Inflammatory macrophage treated with lipopolysaccharide for 4 hours (primary cell): ENCODE results near the gene PCSK4.

Experiments used
- DNase-seq: peaks from one replicate; pipeline ENCODE4 v3.0.0-alpha.2; 2020

PCSK4 gene

DNA sequence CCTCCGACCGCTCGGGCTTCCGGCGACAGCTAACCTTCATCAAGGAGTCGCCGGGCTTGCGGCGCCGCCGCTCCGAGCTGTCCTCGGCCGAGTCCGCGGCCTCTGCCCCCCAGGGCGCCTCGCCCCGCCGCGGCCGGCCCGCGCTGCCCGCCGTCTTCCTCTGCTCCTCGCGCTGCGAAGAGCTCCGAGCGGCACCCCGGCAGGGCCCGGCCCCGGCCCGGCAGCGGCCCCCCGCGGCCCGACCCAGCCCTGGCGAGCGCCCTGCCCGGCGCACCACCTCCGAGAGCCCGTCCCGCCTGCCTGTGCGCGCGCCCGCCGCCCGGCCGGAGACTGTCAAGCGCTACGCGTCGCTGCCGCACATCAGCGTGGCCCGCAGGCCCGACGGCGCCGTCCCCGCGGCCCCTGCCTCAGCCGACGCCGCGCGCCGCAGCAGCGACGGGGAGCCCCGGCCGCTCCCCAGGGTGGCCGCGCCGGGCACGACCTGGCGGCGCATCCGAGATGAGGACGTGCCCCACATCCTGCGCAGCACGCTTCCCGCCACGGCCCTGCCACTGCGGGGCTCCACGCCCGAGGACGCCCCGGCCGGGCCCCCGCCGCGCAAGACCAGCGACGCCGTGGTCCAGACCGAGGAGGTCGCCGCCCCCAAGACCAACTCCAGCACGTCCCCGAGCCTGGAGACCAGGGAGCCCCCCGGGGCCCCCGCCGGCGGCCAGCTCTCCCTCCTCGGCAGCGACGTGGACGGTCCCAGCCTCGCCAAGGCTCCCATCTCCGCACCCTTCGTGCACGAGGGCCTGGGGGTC, 20.7 kb downstream of the PCSK4 start:
- DNase-seq = no peak

DNA sequence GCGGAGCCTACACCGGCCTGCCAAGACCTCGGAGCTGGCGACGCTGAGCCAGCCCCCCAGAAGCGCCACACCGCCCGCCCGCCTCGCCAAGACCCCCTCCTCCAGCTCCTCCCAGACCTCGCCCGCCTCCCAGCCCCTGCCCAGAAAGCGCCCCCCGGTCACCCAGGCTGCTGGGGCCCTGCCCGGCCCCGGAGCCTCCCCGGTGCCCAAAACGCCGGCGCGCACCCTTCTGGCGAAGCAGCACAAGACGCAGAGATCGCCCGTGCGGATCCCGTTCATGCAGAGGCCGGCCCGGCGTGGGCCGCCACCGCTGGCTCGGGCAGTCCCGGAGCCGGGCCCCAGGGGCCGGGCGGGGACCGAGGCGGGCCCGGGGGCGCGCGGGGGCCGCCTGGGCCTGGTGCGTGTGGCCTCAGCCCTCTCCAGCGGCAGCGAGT, 21.3 kb downstream of the PCSK4 start:
- DNase-seq = peak; percentile 35

DNA sequence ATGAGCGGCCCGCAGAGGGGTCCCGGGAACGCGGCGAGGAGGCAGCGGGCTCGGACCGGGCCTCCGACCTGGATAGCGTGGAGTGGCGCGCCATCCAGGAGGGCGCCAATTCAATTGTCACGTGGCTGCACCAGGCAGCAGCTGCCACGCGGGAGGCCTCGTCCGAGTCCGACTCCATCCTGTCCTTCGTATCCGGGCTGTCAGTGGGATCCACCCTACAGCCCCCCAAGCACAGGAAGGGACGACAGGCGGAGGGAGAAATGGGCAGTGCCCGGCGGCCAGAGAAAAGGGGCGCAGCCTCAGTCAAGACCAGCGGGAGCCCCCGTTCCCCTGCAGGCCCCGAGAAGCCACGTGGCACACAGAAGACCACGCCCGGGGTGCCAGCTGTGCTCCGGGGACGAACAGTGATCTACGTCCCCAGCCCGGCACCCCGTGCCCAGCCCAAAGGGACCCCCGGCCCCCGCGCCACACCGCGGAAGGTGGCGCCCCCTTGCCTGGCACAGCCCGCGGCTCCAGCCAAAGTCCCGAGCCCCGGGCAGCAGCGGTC, 21.8 kb downstream of the PCSK4 start:
- no peak for DNase-seq

DNA sequence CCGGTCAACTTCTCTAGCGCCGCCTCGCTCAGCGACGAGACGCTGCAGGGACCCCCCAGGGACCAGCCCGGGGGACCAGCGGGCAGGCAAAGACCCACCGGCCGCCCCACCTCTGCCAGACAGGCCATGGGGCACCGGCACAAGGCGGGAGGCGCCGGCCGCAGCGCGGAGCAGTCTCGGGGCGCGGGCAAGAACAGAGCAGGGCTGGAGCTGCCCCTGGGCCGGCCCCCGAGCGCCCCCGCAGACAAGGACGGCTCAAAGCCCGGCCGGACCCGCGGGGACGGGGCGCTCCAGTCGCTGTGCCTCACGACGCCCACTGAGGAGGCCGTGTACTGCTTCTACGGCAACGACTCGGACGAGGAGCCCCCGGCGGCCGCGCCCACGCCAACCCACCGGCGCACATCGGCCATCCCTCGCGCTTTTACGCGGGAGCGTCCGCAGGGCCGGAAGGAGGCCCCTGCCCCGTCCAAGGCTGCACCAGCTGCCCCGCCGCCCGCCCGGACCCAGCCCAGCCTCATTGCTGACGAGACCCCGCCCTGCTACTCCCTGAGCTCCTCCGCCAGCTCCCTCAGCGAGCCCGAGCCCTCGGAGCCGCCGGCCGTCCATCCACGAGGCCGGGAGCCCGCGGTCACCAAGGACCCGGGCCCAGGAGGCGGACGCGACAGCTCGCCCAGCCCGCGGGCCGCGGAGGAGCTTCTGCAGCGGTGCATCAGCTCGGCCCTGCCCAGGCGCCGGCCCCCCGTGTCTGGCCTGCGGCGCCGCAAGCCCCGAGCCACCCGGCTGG, 22.5 kb downstream of the PCSK4 start:
- DNase-seq = no peak

DNA sequence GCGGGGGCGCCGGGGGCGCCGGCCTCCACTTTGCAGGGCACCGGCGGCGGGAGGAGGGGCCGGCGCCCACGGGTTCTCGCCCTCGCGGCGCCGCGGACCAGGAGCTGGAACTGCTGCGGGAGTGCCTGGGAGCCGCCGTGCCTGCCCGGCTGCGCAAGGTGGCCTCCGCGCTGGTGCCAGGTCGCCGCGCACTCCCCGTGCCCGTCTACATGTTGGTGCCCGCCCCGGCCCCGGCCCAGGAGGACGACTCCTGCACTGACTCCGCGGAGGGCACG, 23.0 kb downstream of the PCSK4 start:
- no peak for DNase-seq

DNA sequence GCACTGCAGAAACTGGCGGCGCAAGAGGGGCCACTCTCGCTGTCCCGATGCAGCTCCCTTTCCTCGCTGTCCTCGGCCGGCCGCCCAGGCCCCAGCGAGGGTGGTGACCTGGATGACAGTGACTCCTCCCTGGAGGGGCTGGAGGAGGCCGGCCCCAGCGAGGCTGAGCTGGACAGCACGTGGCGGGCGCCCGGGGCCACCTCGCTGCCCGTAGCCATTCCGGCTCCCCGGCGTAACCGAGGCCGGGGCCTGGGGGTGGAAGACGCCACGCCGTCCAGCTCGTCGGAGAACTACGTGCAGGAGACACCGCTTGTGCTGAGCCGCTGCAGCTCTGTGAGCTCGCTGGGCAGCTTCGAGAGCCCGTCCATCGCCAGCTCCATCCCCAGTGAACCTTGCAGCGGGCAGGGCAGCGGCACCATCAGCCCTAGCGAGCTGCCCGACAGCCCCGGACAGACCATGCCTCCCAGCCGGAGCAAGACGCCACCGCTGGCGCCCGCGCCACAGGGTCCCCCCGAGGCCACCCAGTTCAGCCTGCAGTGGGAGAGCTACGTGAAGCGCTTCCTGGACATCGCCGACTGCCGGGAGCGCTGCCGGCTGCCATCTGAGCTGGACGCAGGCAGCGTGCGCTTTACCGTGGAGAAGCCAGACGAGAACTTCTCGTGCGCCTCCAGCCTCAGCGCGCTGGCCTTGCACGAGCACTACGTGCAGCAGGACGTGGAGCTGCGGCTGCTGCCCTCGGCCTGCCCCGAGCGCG, 23.5 kb downstream of the PCSK4 start:
- no peak for DNase-seq

DNA sequence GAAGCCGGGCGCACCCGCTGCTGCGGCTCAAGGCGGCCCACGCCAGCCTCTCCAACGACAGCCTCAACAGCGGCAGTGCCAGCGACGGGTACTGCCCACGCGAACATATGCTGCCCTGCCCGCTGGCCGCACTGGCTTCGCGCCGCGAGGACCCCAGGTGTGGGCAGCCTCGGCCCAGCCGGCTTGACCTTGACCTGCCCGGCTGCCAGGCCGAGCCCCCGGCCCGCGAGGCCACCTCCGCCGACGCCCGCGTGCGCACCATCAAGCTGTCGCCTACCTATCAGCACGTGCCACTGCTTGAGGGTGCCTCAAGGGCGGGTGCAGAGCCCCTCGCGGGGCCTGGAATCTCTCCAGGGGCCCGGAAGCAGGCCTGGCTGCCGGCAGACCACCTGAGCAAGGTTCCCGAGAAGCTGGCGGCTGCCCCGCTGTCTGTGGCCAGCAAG, 24.1 kb downstream of the PCSK4 start:
- DNase-seq = no peak

DNA sequence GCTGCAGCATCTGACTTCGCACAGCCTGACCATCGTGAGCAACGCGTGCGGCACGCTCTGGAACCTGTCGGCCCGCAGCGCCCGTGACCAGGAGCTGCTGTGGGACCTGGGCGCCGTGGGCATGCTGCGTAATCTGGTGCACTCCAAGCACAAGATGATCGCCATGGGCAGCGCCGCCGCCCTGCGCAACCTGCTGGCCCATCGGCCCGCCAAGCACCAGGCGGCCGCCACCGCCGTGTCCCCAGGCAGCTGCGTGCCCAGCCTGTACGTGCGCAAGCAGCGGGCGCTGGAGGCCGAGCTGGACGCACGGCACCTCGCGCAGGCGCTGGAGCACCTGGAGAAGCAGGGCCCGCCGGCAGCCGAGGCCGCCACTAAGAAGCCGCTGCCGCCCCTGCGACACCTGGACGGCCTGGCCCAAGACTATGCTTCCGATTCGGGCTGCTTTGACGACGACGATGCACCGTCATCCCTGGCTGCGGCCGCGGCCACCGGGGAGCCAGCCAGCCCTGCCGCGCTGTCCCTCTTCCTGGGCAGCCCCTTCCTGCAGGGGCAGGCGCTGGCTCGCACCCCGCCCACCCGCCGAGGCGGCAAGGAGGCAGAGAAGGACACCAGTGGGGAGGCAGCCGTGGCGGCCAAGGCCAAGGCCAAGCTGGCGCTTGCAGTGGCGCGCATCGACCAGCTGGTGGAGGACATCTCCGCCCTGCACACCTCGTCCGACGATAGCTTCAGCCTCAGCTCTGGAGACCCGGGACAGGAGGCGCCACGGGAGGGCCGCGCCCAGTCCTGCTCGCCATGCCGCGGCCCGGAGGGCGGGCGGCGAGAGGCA, 24.7 kb downstream of the PCSK4 start:
- peak; percentile 57 for DNase-seq

DNA sequence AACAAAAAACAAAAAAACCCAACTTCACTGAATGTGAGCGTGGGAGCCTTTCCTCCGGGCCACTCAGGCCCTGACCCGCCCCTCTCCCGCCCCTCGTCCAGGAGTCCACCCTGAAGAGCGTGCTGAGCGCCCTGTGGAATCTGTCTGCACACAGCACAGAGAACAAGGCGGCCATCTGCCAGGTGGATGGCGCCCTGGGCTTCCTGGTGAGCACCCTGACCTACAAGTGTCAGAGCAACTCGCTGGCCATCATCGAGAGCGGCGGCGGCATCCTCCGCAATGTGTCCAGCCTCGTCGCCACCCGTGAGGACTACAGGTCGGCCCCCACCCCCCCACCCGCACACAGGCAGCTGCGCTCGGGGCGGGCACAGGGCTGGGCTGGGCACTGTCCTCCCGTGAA, 28.3 kb downstream of the PCSK4 start:
- DNase-seq = no peak

DNA sequence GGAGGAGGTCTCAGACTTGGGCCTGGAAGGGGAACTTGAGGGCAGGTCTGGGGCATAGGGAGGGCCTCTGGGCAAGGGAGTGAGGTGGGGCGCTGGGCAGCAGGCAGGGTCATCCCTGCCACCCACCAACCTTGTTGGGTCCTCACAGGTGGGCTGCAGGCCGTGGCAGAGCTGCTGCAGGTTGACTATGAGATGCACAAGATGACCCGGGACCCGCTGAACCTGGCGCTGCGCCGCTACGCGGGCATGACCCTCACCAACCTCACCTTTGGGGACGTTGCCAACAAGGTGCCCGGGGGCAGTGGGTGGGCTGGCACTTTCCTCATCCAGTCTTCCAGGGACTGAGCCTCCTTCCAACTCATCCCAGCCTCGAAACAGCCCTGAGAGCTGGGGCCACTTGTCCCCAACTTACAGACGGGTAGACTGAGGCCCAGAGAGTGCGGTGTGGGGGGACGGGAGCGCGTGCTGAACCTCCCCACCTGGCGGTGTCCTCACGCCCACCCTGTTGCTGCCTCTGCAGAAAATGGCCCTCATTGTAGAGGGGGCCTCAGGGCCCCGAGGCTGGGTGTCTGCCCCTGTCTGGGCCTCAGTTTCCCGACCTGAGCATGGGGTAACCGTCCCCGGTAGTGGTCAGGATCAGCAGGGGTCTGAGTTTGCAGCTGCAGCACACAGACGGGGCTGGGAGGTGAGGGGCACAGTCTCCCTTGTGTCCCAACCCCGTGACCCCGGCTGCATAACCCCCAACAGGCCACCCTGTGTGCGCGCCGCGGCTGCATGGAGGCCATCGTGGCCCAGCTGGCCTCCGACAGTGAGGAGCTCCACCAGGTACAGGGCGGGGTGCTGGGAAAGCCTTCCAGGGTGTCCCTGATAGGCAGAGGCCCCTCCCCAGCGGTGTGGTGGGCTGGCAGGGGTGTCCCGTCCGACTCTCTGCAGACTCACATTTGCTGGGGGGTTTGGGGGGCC, 29.8 kb downstream of the PCSK4 start:
- DNase-seq = no peak

DNA sequence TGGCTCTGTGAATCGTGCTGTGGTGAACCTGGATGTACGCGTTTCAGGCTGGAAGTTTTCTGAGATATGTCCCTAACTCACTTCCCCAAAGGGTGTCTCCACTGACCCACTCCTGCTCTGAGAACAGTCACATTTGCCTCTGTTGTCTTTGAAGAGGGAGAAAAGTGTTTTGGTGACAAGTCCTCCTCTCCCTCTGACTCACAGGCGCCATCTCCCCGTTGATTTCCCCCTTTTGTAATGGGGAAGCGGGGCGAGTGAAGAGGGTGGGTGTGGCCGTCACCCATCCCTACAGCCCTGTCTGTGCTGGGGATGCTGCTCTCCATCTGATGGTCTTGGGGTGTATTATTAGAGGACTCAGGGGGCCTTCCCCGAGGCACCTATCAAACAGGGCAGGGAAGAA, 30.7 kb downstream of the PCSK4 start:
- DNase-seq = peak; percentile 76

DNA sequence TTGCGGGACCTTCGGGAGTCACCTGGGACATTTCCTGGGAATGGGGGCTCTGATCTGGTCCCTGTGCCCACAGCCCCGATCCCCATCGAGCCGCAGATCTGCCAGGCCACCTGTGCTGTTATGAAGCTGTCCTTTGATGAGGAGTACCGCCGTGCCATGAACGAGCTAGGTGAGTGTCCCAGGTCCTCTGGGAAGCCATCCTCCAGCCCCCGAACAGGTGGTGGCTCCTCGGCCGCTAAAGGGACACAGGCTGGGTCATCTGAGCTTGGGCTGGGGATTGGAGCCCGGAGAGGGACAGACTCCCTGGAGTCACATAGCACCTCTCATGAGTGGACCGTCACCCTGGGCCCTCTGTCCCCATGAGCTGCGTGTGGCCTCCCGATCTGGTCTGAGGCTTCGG, 32.3 kb downstream of the PCSK4 start:
- DNase-seq = no peak

DNA sequence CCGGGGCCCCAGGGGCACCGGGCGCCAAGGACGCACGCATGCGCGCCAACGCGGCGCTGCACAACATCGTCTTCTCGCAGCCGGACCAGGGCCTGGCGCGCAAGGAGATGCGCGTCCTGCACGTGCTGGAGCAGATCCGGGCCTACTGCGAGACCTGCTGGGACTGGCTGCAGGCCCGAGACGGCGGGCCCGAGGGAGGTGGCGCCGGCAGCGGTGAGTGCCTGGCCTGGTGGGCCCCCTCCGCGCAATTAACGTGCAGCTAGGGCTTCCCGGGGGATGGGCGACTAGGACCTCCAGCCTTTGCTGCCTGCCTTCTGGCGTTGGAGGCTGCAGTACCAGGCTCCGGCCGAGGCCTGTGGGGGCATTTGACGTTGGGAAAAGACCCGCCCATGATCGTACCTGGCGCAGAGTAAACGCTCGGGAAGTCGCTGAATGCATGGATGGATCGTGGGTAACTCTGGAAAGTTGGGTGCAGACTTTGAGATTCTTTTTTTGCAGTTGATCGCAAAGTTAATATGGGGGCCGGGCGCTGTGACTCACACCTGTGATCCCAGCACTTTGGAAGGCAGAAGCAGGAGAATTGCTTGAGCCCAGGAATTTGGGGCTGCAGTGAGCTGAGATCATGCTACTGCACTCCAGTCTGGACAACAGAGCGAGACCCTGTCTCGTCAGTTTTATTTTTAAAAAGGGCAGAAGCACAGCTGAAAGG, 33.0 kb downstream of the PCSK4 start:
- no peak for DNase-seq

DNA sequence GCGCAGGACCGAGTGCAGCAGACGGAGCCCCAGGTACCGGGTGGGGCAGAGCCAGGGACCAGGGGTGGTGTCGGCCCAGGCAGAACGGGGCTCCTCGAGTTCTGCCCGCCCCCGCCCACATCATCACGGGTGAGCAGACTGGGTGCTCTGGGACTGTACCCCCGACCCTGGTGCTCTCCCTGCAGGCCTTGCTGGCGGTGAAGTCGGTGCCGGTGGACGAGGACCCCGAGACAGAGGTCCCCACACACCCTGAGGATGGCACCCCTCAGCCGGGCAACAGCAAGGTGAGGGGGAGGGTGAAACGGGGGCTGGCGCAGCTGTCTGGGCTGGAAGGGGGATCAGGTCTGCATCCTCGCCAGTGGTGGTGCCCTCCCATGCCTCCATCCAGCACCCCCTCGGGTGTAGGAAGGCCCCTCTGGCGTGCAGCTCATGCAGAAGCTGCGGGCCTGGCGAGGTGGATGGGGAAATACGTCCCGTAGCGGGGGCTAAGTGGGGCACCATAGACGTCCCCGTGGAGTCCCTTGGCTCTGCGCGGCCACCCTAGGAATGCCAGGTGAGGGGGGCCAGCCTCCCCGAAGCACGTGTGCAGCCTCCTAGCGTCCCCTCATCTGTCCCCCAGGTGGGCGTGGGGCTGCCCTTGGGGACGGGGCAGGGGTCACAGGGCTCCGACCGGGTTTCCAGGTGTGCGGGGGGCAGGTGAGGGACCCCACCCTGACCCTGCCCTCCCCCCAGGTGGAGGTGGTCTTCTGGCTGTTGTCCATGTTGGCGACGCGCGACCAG, 33.8 kb downstream of the PCSK4 start:
- DNase-seq = no peak

DNA sequence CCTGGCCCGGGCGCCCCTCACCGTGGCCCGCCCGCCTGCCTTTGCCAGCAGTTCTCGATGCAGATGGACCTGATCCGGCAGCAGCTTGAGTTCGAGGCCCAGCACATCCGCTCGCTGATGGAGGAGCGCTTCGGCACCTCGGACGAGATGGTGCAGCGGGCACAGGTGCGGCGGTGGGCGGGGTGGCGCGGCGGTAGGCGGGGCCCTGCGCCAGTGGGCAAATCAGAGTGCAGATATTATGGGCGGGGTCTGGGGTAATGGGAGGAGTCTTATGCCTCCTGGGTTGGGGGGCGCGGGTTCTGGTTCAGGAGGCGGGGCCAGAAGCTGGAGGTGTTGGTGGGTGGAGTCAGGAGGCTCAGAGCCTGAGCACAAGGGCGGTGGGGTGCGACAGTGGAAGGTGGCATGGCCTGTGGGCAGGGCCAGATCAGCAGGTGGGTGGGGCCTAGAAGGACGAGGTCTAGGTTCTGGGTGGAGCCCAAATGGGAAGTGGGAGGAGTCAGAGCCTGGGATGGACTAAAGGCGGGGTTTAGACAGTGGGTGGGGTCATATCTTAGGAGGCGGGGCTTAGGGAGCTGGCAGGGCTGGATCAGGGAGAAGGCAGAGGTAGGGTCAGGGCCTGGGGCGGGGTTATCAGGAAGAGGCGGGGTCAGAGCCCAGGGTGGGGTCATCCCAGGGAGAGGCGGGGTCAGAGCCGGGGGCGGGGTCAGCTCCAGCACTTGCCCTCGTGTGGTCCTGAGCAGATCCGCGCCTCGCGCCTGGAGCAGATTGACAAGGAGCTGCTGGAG, 34.6 kb downstream of the PCSK4 start:
- DNase-seq = peak; percentile 72

DNA sequence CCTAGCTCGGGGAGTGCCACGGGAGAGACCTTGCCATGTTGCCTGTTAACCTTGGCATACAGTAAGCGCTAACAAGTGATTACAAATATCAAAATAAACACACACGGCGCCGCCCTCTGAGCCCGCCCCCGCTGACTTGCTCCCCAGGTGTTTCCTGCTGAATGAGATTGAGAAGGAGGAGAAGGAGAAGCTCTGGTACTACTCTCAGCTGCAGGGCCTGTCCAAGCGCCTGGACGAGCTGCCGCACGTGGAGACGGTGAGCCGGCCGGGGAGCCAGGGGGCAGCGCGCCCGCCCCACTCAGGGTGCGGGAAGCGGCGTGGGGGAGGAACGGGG, 35.2 kb downstream of the PCSK4 start:
- no peak for DNase-seq

DNA sequence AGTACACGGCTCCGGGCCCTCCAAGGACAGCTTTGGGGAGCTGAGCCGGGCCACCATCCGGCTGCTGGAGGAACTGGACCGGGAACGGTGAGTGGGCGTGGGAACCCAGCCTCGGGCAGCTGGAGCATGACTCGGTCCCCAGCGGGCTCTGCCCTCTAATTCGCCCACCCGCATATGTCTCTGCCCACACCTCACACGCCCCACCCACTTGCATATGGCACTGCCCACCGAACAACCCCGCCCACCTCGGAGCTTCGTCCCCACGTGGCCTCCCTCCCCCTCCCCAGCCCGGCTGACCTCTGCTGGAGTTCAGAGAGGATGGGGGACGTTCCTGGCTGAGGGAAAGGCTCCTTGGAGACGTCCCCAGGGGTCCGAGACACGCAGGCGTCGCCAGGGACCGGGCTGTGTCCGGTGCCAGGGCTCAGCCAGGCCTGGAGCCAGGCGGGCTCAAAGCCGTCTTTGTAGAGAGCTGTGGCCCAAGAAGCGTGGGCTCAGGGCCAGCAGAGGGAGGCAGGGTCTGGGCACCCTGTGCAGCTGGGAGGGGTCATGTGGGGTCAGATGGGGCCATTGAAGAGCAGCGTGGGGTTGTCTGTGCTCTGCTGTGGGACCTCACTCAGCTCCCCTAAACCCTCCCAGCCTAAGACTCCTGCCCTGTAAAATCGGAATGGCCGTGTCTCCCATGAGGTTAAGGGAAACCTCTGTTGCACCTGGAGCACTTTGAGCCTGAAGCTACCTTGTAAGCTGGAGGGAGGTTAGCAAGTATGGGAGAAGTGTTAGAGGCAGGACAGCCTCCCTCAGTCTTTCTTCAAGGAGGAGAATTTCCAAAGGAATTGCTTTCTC, 36.4 kb downstream of the PCSK4 start:
- peak; percentile 29 for DNase-seq
